Type B pancreatic cell (in vitro differentiated cells): ENCODE measurements around the gene UBA52. TPM values are rescaled to one million over a fixed set of nuclear protein-coding genes. Genes with fewer than 3 reads are reported as not detected.
A peak's percentile ranks its signal among the peaks of the same experiment; 100 is the strongest.

Source experiments
- DNase-seq: peaks from one replicate; pipeline ENCODE4 v3.0.0; 2021; ENCODE audit warnings: mixed read lengths; ENCODE audit not compliant: unreplicated experiment; ENCODE audit errors: extremely low spot score
- H3K27ac Mint-ChIP-seq: 2 replicates; pipeline ENCODE4 v1.8.0; 2021; ENCODE audit warnings: mild to moderate bottlenecking, mixed read lengths
- H3K27me3 Mint-ChIP-seq: 2 replicates; pipeline ENCODE4 v1.8.0; 2021; ENCODE audit warnings: mixed read lengths
- H3K36me3 Mint-ChIP-seq: 2 replicates; pipeline ENCODE4 v1.8.0; 2021; ENCODE audit warnings: mixed read lengths
- H3K4me1 Mint-ChIP-seq: one replicate; pipeline ENCODE4 v1.8.0; 2021; ENCODE audit warnings: mixed read lengths; ENCODE audit not compliant: unreplicated experiment
- H3K4me3 Mint-ChIP-seq: 2 replicates; pipeline ENCODE4 v1.8.0; 2021; ENCODE audit warnings: mild to moderate bottlenecking, mixed read lengths
- H3K9me3 Mint-ChIP-seq: 2 replicates; pipeline ENCODE4 v1.8.0; 2021; ENCODE audit warnings: mixed read lengths
- CTCF ChIP-seq: fragments of 200-600 bp; sonication (generic); conservative IDR thresholded peaks from 2 replicates; pipeline ENCODE4 v1.5.0; 2021; ENCODE audit warnings: antibody characterized with exemption, mild to moderate bottlenecking
- total RNA-seq: library from RNA; stranded (reverse); gene quantifications from 2 replicates; pipeline ENCODE4 v1.2.1, GENCODE V29; 2021; ENCODE audit warnings: low replicate concordance

The UBA52 gene
- total RNA-seq, 1 donor from 2014 or later: 1,126 TPM

GRCh38 chr19:18558604-18559003 is 13.1 kb upstream of the UBA52 start:
- H3K4me3 Mint-ChIP-seq: peak overlapping the region; percentile 94
- DNase-seq: no peak
- H3K9me3 Mint-ChIP-seq: no peaks in the 10 kb centered on the region
- peaks cover 9% of the 10 kb centered on the region for H3K4me1 Mint-ChIP-seq
- peak overlapping the region; percentile 95 for H3K27ac Mint-ChIP-seq
- no peak for TF ChIP-seq CTCF
- H3K27me3 Mint-ChIP-seq: no peaks in the 10 kb centered on the region
- peaks cover 3% of the 10 kb centered on the region for H3K36me3 Mint-ChIP-seq

GRCh38 chr19:18559685-18560084 is 12.0 kb upstream of the UBA52 start:
- no peak for DNase-seq
- no peak for TF ChIP-seq CTCF
- H3K27ac Mint-ChIP-seq: peak overlapping the region; percentile 50
- H3K4me3 Mint-ChIP-seq: peak overlapping the region; percentile 94
- H3K27me3 Mint-ChIP-seq: no peaks in the 10 kb centered on the region
- no peaks in the 10 kb centered on the region for H3K9me3 Mint-ChIP-seq
- peaks cover 9% of the 10 kb centered on the region for H3K4me1 Mint-ChIP-seq
- peaks cover 5% of the 10 kb centered on the region for H3K36me3 Mint-ChIP-seq

GRCh38 chr19:18562086-18562485 is 9.6 kb upstream of the UBA52 start:
- H3K4me1 Mint-ChIP-seq: peaks cover 9% of the 10 kb centered on the region
- no peak for DNase-seq
- H3K27ac Mint-ChIP-seq: no peak overlapping the region
- no peak for TF ChIP-seq CTCF
- H3K36me3 Mint-ChIP-seq: peaks cover 9% of the 10 kb centered on the region
- no peak overlapping the region for H3K4me3 Mint-ChIP-seq
- no peaks in the 10 kb centered on the region for H3K27me3 Mint-ChIP-seq
- no peaks in the 10 kb centered on the region for H3K9me3 Mint-ChIP-seq

- Mint-ChIP-seq H3K9me3 (no peaks in the 10 kb centered on the region), H3K27ac (no peak overlapping the region), H3K4me1 (peaks cover 6% of the 10 kb centered on the region), H3K27me3 (no peaks in the 10 kb centered on the region), H3K4me3 (no peak overlapping the region), H3K36me3 (peaks cover 9% of the 10 kb centered on the region)
- DNase-seq: no peak
- TF ChIP-seq CTCF: no peak
Observed at GRCh38 chr19:18566953-18567352, 4.7 kb upstream of the UBA52 start.

- no peak for TF ChIP-seq CTCF
- H3K9me3 Mint-ChIP-seq: no peaks in the 10 kb centered on the region
- DNase-seq: no peak
- no peak overlapping the region for H3K4me3 Mint-ChIP-seq
- peaks cover 16% of the 10 kb centered on the region for H3K4me1 Mint-ChIP-seq
- H3K36me3 Mint-ChIP-seq: peaks cover 15% of the 10 kb centered on the region
- H3K27me3 Mint-ChIP-seq: no peaks in the 10 kb centered on the region
- H3K27ac Mint-ChIP-seq: no peak overlapping the region
Observed at GRCh38 chr19:18568367-18568766, 3.3 kb upstream of the UBA52 start.

- DNase-seq: no peak
- Mint-ChIP-seq H3K4me3 (peak overlapping the region; percentile 41), H3K27ac (no peak overlapping the region), H3K4me1 (peaks cover 16% of the 10 kb centered on the region), H3K9me3 (no peaks in the 10 kb centered on the region), H3K36me3 (peaks cover 15% of the 10 kb centered on the region), H3K27me3 (no peaks in the 10 kb centered on the region)
- no peak for TF ChIP-seq CTCF
Observed at GRCh38 chr19:18574691-18575291, 3.1 kb downstream of the UBA52 start.
